ENCODE data around the gene EWSR1.

EWSR1 gene

DNA sequence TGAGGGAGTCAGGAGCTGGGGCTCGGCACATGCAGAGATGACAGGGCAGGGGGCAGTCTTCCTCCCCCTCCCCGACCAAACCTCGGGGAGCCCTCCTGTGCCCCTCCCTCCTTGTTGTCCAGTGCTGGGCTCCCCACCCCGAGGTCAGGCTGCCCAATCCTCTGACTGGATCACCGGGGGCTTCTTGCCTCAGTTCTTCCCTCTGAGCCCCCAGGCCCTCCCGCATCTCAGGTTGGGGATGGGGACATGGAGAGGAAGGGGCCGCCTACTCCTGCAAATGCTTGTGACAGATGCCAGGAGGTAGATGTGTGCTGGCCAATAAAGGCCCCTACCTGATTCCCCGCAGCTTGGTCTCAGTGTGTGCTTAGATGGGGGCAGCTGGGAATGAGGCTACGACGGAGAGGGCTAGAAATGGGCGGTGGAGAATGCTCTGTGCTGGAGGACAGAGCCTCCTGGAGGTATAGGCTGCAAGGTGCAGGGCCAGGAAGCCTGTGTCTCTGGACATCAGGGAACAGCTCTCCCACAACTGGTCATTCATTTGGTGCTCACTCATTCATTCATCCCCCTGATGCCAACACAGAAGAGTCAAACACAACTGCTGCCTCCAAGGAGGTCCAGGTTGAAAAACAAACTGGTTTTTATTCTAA is 8.7 kb upstream of the EWSR1 start:
- DNase-seq (ENCODE audit: low read depth): no peak
- no peak overlapping the region for H3K4me3 ChIP-seq (ENCODE audit: control insufficient read depth, low read depth, low read length)
- TF ChIP-seq, protein P1, sequence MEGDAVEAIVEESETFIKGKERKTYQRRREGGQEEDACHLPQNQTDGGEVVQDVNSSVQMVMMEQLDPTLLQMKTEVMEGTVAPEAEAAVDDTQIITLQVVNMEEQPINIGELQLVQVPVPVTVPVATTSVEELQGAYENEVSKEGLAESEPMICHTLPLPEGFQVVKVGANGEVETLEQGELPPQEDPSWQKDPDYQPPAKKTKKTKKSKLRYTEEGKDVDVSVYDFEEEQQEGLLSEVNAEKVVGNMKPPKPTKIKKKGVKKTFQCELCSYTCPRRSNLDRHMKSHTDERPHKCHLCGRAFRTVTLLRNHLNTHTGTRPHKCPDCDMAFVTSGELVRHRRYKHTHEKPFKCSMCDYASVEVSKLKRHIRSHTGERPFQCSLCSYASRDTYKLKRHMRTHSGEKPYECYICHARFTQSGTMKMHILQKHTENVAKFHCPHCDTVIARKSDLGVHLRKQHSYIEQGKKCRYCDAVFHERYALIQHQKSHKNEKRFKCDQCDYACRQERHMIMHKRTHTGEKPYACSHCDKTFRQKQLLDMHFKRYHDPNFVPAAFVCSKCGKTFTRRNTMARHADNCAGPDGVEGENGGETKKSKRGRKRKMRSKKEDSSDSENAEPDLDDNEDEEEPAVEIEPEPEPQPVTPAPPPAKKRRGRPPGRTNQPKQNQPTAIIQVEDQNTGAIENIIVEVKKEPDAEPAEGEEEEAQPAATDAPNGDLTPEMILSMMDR (IDR thresholded peaks at IDR 0.05; ENCODE audit: control insufficient read depth, insufficient read depth, low read depth, low read length, missing control alignments): peak; percentile 11

DNA sequence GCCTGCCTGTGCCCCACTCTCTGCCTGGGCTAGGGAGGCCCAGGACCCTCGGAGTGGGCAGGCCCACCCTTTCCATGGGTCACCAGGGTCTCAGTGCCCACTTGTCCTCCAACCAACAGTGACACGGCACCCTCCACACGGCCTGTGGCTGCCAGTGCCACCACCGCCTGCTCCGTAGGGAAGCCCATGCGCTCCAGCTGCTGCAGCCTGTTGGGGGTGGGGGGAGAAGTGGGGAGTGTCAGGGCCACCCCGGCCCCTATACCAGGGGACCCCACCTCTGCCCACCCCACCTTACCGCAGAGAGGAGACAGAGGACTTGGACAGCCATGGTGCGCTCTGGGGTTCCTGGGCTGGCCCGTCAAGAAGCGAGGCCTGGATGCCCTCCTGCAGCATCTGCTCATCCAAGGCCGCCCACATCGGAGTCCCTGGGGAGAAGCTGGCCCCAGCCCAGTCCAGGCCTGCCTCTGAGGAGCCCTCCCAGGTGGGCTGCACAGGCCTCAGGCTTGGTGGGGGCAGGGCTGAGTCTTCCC is 8.0 kb upstream of the EWSR1 start:
- no peak overlapping the region for H3K4me3 ChIP-seq (ENCODE audit: control insufficient read depth, low read depth, low read length)

DNA sequence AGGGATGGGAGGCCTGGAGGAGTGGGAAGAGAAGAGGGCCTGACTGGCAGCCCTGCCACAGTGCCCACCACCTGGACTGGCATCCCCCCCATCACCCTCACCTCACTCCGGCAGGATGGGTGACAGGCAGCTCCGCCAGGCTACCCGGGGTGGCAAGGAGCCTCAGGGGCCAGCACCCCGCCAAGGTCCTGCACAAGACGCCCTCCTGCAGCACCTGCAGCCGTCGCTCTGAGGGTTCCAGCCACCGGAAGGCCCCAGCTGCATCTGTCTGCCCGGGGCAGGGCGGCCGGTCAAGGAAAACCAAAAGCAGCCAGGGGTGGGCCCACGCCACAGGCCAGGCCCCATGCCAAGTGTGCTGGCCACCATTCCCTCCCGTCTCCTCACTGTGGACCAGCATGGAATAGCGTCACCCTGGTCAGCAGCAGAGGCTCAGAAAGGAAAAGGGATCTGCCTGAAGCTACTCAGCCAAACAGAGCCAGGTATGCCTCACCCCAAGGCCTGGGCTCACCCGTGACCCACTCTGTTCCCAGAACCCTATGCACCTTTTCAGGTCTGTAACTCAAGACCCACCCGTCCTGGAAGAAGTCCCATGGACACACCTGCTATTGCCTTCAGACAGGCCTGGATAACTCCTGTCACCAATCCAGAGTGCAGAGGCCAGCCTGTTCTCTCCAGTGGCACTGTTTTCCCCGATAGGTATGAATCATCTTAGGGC is 7.3 kb upstream of the EWSR1 start:
- no peak for DNase-seq (ENCODE audit: low read depth)
- no peak overlapping the region for H3K4me3 ChIP-seq (ENCODE audit: control insufficient read depth, low read depth, low read length)
- TF ChIP-seq, protein P1 (IDR thresholded peaks at IDR 0.05; ENCODE audit: control insufficient read depth, insufficient read depth, low read depth, low read length, missing control alignments): no peak

More for the DNA sequence above, 8.0 kb upstream of the EWSR1 start:
- DNase-seq (ENCODE audit: low read depth): no peak
- TF ChIP-seq, protein P1 (IDR thresholded peaks at IDR 0.05; ENCODE audit: control insufficient read depth, insufficient read depth, low read depth, low read length, missing control alignments): no peak

DNA sequence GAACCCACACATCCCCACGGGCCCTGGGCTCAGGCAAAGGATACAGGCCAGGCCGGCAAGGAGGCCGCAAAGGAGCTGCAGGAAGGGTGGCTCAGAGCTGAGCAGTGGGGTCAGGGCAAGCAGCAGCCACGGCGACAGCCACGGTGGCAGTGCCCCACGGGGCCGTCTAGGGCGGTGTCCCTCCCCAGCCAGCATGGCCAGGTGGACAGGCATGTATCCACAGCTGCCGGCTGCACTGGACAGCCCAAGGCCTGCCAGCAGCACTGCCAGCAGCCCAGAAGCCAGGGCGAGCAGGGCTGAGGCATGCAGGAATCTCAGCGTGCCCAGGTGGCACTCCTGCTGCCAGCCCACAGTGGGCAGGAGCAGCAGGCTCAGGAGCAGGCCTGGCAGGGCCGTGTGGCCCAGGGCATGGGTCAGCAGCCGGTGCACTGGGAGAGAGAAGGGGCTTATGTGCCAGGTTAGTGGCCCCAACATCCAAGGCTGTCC is 4.2 kb upstream of the EWSR1 start:
- DNase-seq (ENCODE audit: low read depth): no peak
- TF ChIP-seq, protein P1 (IDR thresholded peaks at IDR 0.05; ENCODE audit: control insufficient read depth, insufficient read depth, low read depth, low read length, missing control alignments): no peak
- no peak overlapping the region for H3K4me3 ChIP-seq (ENCODE audit: control insufficient read depth, low read depth, low read length)

DNA sequence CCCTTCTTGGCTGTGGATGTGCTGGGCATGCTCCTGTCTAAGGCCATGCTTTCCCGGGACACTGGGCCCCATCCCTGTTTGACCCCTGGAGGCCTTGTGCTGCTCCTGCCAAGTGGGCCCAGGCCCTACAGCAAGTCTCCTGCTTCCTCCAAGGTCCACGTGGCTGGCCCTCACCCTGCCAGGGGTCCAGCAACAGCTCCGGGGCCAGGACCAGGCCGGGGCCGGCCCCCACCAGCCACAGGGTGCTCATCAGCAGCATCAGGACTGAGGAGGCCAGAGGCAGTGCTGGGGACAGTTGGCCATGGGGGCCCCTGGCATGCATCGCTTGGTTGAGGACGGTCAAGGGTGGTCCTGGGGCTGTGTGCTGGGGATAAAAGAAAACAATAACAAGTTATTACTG is 2.8 kb upstream of the EWSR1 start:
- TF ChIP-seq, protein P1 (IDR thresholded peaks at IDR 0.05; ENCODE audit: control insufficient read depth, insufficient read depth, low read depth, low read length, missing control alignments): no peak
- no peak overlapping the region for H3K4me3 ChIP-seq (ENCODE audit: control insufficient read depth, low read depth, low read length)
- no peak for DNase-seq (ENCODE audit: low read depth)

DNA sequence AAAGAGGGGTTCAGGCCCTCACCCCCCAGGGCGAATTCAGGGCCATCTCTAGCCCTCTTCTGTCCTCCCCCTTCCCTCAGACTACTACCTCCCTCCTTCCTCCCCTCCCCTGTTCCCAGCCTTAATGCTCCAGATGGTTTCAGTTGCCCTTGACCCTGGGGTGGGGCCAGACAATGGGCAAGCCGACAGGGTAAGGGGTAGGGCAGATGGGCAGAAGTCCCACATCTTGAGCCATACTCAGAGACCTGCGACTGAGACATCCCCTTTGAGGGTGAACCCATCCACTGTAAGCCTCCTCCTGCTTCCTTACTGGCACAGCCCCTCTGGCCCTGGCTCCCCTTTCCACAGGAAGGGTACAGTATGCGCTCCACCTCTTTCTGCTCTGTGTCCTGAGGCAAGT is 2.1 kb upstream of the EWSR1 start:
- H3K4me3 ChIP-seq (ENCODE audit: control insufficient read depth, low read depth, low read length): no peak overlapping the region
- no peak for DNase-seq (ENCODE audit: low read depth)
- TF ChIP-seq, protein P1 (IDR thresholded peaks at IDR 0.05; ENCODE audit: control insufficient read depth, insufficient read depth, low read depth, low read length, missing control alignments): no peak
